ENCODE data around the gene PHKA1.
"Not testable (repeated sequence)": the region's sequence is repeated elsewhere in the genome, so short reads cannot be mapped to it uniquely, and the experiment has no call there.

The PHKA1 gene

GRCh38 chrX:72713599-72714477 lies at the start of gene PHKA1:
TSS of gene PHKA1 (minus strand) at chrX:72714306. CDS start at chrX:72713880, 426 bp downstream.
- peak in 30 of 51 donors; percentile 0 to 33 (median 10) for DNase-seq

DNA sequence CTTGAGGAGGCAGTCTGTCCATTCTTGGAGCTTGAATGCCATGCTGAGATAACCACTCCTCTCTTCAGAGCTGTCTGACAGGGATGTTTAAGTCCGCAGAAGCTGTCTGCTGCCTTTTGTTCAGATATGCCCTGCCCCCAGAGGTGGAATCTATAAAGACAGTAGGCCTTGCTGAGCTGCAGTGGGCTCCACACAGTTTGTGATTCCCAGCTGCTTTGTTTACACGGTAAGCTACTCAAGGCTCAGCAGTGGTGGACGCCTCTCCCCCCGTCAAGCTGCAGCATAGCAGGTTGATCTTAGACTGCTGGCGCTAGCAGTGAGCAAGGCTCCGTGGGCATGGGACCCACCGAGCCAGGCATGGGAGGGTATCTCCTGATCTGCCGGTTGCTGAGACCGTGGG lies 46.3 kb upstream of the PHKA1 start:
- DNase-seq = not testable (repeated sequence)

DNA sequence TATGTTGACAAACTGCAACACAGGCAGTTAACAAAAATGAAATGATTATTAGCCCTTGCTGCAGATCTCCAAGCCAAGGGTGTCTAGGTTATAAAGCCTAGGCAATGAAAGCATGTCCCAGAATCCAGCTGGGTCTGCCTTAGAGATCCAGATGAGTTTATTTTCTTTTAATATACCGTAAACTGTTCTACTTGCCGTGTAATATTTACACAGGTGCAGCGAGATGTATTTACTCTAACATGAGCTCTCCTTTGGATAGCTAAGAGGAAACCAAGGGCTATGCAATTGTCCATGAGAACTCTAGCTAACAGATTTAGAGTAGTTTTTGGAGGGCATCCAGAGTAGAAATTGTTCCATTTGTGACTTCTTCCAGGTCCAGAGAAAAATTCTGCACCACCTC lies 34.4 kb upstream of the PHKA1 start:
- not testable (repeated sequence) for DNase-seq

DNA sequence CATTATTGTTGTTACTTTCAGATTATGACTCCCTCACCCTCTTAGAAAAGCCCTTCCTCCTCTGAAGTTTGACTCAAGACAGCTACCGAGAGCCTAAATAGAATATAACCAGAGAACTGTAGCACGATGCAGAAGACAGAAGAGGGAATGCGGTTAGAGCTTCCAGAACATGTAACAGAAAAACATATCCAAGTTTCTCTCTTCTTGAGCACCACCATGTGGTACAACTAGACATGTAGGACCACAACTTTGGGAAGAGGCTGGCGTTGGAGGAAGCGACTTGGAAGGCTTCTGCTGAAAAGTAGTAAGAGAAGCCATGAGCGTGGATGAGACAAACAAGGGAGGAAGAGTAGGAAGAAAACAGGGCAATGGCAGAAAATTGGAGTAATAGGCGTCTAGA lies 31.4 kb upstream of the PHKA1 start:
- not testable (repeated sequence) for DNase-seq

GRCh38 chrX:72735561-72735960 lies 21.5 kb upstream of the PHKA1 start:
- no peak for DNase-seq

- DNase-seq = not testable (repeated sequence)
Measured at GRCh38 chrX:72733636-72734035, 19.5 kb upstream of the PHKA1 start.

- no peak for DNase-seq
Measured at GRCh38 chrX:72727846-72728245, 13.7 kb upstream of the PHKA1 start.

GRCh38 chrX:72716766-72717165 lies 2.7 kb upstream of the PHKA1 start:
- DNase-seq = no peak

GRCh38 chrX:72715546-72715945 lies 1.4 kb upstream of the PHKA1 start:
- no peak for DNase-seq

- DNase-seq = peak in 42 of 51 donors; percentile 0 to 63 (median 22)
Measured at GRCh38 chrX:72714478-72714916, 391 bp upstream of the PHKA1 start.

DNA sequence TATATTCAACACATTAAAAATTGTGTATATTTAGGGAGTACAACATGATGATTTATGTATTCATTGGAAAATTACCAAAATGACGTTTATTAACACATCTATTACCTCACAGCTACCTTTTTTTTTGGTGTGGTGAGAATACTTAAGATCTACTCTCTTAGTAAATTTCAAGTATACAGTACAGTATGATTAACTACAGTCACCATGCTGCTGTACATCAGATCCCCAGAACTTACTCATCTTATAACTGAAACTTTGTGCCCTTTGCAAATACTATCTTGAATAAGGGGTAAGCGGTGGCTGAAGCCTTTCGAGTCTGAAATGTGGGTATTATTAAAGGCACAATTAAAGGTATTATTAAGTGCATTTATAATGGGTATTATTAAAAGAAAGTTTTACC lies 976 bp downstream of the PHKA1 start:
- no peak for DNase-seq

DNA sequence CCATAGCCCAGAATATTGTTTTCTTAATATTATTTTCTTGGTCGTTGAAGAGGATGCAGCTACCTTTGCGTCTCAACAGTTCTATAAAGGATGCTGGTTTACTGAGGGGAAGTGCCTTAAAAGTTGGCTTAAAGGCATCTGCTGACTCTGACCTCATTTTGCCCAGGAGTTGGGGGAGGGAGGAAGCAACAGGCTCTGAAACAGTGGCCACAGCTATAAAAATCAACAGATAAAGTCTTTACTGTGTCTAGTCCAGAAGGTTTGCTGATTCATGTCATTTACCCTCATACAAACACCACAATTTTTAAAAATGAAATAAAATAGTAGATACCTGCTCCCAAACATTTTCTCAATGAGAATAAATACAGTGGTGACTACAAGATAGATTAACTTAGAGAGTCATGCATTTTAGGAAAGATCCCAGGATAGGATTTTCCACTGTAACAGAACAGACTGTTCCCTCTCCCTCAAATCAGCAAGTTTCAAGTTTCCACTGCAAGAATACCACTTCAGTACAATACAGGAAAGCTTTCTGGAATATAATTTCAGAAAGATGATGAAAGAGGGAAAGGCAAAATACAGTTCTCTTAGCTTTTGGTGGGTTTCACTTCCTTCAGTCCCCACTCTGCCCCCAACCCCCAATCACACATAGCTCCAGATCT lies 1.9 kb downstream of the PHKA1 start:
- DNase-seq = peak in 1 of 51 donors; percentile 0

DNA sequence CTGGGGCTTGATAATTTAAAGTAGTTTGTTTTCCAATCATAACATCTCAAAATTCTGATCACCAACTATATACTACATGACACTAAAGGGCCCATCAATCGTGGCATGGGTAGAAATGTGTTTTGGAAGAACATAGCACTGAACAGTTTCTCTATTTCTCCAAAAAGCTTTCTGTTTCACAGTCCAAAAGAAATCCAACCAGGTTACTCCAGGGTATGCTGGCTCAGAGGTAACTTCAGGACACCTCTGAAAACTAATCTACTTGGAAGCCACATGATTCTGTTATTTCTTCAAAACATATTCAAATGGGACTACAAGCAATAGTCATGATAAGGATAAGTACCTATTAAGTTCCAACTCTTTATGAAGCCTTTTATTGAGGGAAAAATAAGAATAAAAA lies 8.3 kb downstream of the PHKA1 start:
- DNase-seq = no peak

- no peak for DNase-seq
Measured at GRCh38 chrX:72705111-72705510, 9.0 kb downstream of the PHKA1 start.

DNA sequence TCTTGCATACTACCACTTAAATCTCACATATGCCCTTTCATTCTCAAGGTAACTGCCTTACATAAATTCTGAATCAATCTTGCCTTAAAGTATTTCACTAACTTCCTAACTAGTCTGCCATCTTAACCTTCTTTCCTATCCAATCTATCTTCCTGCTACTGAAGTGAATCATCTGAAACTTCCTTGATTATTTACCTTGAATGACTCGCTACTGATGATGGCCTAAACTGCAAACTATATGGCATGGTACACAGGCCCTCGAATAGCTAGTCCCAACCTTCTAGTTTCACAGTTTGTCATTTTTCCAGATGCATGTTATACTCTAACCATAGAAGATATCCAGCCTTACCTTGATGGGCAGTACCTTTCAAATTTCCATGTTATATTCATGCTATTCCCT lies 19.9 kb downstream of the PHKA1 start:
- no peak for DNase-seq

GRCh38 chrX:72693477-72693876 lies 20.6 kb downstream of the PHKA1 start:
- peak in 3 of 51 donors; percentile 1 to 8 (median 3) for DNase-seq

DNA sequence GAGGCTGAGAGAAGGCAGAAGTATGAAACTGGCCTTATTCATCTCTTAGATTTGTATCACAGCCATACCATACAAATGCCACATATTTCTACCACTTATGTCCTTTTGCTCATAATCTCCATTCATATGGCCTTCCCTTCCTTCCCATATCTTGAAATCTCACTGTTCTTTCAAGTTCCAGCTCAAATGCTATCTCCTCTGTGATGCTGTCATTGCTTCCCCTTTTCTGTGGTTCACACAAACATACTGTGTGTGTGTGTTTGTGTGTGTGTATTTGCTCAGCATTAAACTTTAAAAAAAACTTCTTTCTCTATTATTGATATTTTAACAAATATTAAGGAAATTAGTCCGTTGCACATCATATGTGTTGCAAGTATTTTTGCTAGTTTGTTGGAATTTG lies 26.7 kb downstream of the PHKA1 start:
- no peak for DNase-seq

GRCh38 chrX:72685810-72686456 lies 28.2 kb downstream of the PHKA1 start:
- DNase-seq = no peak

GRCh38 chrX:72685018-72685417 lies 29.1 kb downstream of the PHKA1 start:
- no peak for DNase-seq

- no peak for DNase-seq
Measured at GRCh38 chrX:72683631-72684030, 30.5 kb downstream of the PHKA1 start.

- no peak for DNase-seq
Measured at GRCh38 chrX:72676465-72676864, 37.6 kb downstream of the PHKA1 start.

- not testable (repeated sequence) for DNase-seq
Measured at GRCh38 chrX:72673951-72674350, 40.2 kb downstream of the PHKA1 start.
